Activated CD8-positive, alpha-beta memory T cell treated with anti-CD3 and anti-CD28 coated beads, Interleukin-2, amount 50 U/mL, for 24 hours (primary cell): ENCODE measurements around the gene CNBD2.
"Not testable (repeated sequence)": the region's sequence is repeated elsewhere in the genome, so short reads cannot be mapped to it uniquely, and the experiment has no call there.

Source experiments
- DNase-seq: peaks from one replicate; pipeline ENCODE4 v3.0.0-alpha.2; 2020; ENCODE audit errors: extremely low read depth

CNBD2 gene

DNA sequence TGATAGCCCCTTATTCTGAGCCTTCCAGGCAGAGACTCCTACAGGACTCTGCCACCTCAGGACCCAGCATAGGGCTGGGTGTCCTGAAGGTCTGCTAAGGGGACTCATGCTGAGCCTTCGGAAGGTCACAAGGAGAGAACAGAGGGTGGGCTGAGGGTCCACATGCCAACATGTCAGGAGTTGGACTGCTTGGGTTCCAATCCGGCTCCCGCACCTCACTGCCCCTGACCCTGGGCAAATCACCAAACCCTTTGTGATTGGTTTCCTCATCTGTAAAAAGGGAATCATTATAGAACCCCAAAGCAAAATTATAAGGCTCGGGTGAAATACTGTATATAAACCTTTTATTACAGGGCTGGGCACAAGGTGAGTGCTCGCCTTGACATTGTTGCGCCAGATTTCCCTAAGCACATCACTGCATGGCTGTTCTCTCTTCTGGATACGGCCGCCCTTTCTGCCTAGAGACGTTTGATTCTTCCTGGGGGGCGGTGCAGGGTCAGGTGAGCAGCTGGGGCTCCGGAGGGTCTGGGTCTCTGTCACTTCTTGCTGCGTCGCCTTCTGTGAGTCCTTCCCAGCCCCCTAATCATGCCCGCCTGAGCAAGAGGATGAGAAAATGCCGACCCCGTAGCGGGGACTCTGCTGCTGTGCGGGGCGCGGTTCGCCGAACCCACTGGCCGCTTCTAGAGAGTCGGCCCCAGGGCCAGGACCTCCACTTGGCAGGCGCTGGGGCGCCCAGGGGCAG lies 95.7 kb downstream of the CNBD2 start:
- no peak for DNase-seq

DNA sequence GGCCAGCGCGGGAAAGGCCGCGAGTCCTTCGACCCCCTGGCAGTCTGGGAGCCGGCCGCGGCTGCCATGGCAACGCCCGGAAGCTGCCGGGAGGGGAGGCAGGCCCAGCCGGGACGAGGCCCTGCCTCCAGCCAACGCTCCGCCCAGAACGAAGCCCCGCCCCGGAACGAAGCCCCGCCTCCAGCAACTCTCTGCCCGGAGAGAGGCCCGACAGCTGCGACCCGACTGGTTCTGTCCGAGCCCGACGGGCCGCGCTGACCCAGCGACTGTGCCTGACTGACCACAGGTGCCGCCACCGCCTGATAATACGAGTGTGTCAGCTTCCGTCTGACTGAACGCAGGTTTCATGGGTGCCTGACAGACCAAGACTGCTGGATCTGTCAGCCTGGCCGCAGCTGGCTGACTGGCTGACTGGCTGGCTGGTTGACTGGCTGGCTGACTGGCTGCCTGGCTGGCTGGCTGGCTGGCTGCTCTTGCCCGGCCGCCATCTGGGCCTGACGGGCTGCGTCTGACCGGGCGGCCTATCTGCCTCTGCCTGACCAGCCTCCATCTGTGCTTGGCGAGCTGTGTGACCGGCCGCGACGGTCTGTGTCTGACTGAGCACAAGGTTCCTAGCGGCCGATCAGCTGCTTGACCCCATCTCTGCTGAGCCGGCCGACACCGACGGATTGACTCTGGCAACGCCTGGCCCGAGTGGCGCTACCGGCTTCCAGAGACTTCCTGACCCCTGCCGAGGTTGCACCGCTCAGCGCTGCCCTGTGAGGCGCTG lies 96.5 kb downstream of the CNBD2 start:
- peak; percentile 73 for DNase-seq

DNA sequence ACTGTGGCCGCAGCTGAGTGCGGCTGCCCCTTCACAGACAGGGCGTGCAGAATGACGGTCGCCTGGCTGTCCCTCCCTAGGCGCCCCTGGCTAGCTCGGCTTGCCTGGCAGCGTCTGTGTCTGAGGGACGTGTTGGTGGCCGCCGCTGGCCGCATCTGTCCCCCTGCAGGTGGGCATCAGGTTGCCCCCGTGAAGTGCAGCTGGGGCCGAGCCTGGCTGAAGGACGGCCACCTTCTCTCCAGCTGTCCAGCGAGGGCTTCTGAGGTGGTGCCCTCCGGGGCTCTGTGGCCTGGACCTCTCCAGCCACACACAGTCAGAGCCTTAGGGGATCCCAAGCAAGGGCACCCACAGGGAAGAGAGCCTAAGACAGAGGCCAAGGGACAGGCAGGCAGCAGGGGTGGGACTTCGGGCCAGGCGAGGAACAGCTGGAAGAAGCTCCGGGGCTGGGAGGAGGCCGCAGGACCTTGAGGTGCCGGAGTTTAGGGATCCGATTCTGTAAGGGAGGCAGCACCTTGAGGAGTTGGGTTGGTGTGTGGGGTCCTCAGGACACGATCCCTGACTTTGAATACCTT lies 97.1 kb downstream of the CNBD2 start:
- DNase-seq, result no peak

DNA sequence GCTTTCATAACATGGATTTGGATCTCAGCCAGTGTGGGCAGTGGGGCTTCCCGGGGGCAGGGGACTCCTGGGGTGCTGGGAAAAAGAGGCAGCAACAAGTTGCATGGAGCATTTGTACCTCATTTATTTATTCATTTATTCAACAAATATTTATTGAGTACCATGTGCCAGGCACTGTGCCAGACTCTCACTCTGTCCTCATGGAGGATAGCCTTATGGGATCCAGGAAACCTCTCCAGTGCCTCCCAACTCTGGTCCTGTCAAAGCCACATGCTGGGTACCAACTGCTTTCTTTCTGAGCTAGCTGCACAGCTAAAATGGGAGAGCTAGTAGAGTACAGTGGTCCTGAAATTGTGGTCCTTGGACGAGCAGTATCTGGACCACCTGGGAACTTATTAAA lies 98.4 kb downstream of the CNBD2 start:
- no peak for DNase-seq

DNA sequence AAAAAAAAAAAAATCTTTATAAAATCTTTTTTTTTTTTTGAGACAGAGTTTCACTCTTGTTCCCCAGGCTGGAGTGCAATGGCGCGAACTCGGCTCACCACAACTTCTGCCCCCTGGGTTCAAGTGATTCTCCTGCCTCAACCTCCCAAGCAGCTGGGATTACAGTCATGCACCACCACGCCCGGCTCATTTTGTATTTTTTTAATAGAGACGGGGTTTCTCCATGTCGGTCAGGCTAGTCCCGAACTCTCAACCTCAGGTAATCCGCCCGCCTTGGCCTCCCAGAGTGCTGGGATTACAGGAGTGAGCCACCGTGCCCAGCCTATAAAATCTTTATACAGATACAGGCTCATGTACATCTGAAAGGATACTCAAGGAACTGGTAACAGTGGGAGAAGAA lies 100.1 kb downstream of the CNBD2 start:
- not testable (repeated sequence) for DNase-seq

DNA sequence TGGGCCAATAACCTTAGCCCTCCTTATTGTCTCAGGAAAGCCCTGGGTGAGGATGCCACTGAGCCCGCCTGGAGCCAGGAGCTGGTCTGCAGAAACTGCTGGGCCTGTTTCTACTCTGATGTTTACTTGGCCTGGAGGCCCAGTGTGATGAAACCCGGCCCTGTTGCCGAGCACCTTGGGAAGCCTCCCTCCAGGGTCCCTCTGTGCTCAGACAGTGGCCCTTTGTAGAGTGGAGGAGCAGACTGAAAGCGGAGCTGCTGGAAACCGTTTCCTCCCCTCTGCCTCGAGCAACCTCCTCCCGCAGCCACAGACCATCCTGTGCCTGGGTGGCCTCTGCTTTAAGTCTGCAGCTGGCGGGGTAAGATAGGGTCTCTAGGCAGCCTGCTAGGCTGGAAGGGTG lies 102.1 kb downstream of the CNBD2 start:
- DNase-seq, result no peak

- no peak for DNase-seq
These were observed 103.5 kb downstream of the CNBD2 start for GRCh38 chr20:36071848-36072247.

DNA sequence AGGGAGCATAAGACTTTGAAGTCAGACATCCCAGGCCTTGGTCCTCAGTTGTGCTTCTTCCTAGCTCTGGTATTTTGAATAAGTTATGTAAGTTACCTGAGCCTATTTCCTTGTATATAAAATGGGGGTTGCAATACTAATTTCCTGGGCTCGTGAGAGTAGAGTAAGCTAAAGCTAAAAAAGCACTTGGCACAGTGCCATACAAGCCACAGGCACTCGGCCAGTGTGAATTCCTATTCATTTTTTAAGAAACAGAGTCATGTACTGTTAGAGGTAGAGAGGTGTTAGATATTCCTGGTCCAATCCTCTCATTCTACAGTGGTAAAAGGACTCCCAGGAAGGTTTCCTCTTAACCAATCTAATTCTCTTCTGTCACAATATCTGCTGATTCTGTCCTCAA lies 106.6 kb downstream of the CNBD2 start:
- DNase-seq, result no peak

DNA sequence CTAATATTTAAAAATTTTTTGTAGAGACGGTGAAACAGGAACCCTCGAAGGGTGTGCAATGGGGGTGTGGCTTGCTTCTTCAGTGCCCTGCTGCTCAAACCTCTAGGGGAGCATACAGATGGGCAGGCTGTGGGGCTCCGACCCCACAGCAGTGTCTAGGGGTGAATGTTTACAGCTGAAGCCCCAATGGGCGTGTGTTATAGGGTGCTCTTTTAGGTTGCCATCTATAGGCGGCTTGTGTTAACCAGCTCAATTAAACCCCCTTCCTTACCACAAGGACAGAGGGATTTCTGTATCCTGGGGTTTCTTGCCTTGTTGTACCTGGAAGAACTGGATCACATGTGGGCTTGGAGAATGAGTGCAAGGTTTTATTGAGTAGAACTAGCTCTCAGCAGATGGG lies 109.4 kb downstream of the CNBD2 start:
- not testable (repeated sequence) for DNase-seq

DNA sequence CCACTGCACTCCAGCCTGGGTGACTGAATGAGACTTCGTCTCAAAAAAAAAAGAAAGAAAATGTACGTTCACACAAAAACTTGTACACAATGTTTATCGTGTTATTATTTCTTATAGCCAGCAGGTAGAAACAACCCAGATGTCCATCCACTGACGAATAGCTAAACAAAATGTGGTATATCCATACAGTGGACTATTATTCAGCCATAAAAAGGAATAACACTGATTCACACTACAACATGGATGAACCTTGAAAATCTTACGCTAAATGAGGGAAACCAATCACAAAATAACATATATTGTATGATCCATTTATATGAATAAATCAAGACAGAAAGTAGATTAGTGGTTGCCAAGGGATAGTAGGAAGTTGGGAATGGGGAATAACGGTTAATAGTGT lies 111.1 kb downstream of the CNBD2 start:
- no peak for DNase-seq

DNA sequence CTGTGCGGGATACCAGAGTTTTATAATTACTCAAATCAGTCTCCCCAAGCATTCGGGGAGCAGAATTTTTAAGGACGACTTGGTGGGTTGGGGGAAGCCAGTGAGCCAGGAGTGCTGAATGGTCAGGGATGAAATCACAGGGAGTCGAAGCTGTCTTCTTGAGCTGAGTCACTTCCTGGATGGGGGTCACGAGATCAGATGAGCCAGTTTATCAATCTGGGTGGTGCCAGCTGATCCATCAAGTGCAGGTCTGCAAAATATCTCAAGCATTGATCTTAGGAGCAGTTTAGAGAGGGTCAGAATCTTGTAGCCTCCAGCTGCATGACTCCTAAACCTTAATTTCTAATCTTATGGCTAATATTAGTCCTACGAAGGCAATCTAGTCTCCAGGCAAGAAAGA lies 111.6 kb downstream of the CNBD2 start:
- DNase-seq, result not testable (repeated sequence)
